ENCODE measurements around the gene MRPL21.

The MRPL21 gene

DNA sequence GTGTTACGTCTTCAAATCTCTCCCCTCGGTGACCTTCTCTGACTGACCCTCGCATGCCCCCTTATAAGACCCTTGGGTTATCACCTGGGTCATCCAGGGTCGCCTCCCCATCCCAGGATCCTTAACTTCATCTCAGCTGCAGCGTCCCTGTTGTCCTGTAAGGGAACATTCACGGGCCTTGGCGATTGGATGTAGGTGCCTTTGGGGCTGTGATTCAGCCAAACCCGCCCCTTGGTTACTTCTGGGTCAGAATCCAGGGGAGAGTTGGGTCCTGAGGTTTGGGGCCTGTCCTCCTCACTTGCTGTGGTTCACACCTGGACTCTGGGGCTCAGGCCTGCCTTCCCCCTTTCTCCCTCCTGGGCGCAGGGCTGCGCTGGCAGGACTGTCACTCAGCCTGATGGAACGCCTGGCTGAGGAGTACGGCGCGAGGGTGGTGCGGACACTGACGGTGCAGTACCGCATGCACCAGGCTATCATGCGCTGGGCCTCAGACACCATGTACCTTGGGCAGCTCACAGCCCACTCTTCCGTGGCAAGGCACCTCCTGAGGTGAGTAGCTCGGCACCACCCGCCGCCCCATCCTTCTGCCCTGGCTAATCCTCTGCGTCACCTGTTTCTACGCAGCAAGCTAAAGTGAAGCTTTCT is 29.4 kb upstream of the MRPL21 start:
- Histone ChIP-seq H3K4me3 (ENCODE audit: low read length) (no peak overlapping the region), H3K36me3 (ENCODE audit: control insufficient read depth, insufficient read depth, low read length) (peaks cover 32% of the 10 kb centered on the region), H3K27ac (ENCODE audit: low read depth, low read length) (peak overlapping the region; percentile 88), H3K4me1 (ENCODE audit: control insufficient read depth, insufficient read depth, low read length) (peaks cover 48% of the 10 kb centered on the region), H3K9ac (ENCODE audit: low read length) (no peak overlapping the region), H3K27me3 (ENCODE audit: control insufficient read depth, insufficient read depth, low read length) (no peaks in the 10 kb centered on the region)

- Histone ChIP-seq H3K27ac (ENCODE audit: low read depth, low read length) (peak overlapping the region; percentile 88), H3K4me1 (ENCODE audit: control insufficient read depth, insufficient read depth, low read length) (peaks cover 55% of the 10 kb centered on the region), H3K9ac (ENCODE audit: low read length) (no peak overlapping the region), H3K4me3 (ENCODE audit: low read length) (no peak overlapping the region), H3K36me3 (ENCODE audit: control insufficient read depth, insufficient read depth, low read length) (peaks cover 28% of the 10 kb centered on the region), H3K27me3 (ENCODE audit: control insufficient read depth, insufficient read depth, low read length) (no peaks in the 10 kb centered on the region)
Observed at GRCh38 chr11:68932358-68932757, 28.7 kb upstream of the MRPL21 start.

GRCh38 chr11:68931911-68932310 is 28.3 kb upstream of the MRPL21 start:
- no peak overlapping the region for H3K4me3 ChIP-seq (ENCODE audit: low read length)
- H3K27ac ChIP-seq (ENCODE audit: low read depth, low read length): peak overlapping the region; percentile 88
- H3K27me3 ChIP-seq (ENCODE audit: control insufficient read depth, insufficient read depth, low read length): no peaks in the 10 kb centered on the region
- H3K9ac ChIP-seq (ENCODE audit: low read length): no peak overlapping the region
- H3K36me3 ChIP-seq (ENCODE audit: control insufficient read depth, insufficient read depth, low read length): peaks cover 28% of the 10 kb centered on the region
- H3K4me1 ChIP-seq (ENCODE audit: control insufficient read depth, insufficient read depth, low read length): peaks cover 57% of the 10 kb centered on the region

GRCh38 chr11:68930991-68931855 is 27.6 kb upstream of the MRPL21 start:
- H3K4me1 ChIP-seq (ENCODE audit: control insufficient read depth, insufficient read depth, low read length): peaks cover 54% of the 10 kb centered on the region
- H3K36me3 ChIP-seq (ENCODE audit: control insufficient read depth, insufficient read depth, low read length): peaks cover 24% of the 10 kb centered on the region
- no peak overlapping the region for H3K9ac ChIP-seq (ENCODE audit: low read length)
- no peaks in the 10 kb centered on the region for H3K27me3 ChIP-seq (ENCODE audit: control insufficient read depth, insufficient read depth, low read length)
- H3K27ac ChIP-seq (ENCODE audit: low read depth, low read length): peak overlapping the region; percentile 88
- H3K4me3 ChIP-seq (ENCODE audit: low read length): no peak overlapping the region

DNA sequence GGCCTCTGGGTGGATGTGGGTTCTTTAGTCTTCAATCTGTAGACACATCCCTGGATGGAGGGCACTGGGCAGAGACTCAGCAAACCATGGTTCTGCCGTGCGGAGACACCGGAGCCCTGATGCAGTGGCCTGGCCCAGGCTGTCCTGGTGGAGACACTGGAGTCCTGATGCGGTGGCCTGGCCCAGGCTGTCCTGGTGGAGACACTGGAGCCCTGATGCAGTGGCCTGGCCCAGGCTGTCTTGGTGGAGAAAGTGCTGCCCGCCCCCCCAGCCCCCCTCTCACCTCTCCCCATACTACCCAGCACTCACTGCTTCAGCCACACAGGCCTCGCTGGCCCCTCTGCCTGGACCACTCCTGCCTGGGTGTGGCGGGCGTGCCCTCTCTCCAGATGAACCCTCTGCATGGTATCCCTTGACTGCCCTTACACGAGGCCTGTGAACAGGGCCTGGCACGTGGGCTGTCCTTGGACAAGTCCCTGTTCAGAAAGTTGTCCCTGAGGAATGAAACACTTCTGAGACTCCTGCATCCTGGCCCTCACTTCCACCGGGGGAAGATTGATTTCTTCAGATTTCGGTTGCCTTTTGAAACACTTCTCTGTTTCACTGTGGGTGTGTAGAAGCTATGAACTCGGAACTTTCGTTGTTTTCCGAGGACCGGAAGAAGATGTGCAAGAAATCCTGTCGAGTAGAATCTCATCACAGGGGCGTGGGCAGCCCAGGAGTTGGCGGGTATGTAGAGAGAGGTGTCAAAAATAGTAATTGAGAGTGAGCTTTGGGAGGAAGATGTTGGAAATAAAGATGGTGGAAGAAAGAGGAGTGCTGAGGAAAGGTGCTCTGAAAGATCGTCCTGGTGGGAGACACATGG is 26.3 kb upstream of the MRPL21 start:
- Histone ChIP-seq H3K4me1 (ENCODE audit: control insufficient read depth, insufficient read depth, low read length) (peaks cover 43% of the 10 kb centered on the region), H3K27ac (ENCODE audit: low read depth, low read length) (no peak overlapping the region), H3K27me3 (ENCODE audit: control insufficient read depth, insufficient read depth, low read length) (no peaks in the 10 kb centered on the region), H3K36me3 (ENCODE audit: control insufficient read depth, insufficient read depth, low read length) (peaks cover 18% of the 10 kb centered on the region), H3K9ac (ENCODE audit: low read length) (no peak overlapping the region), H3K4me3 (ENCODE audit: low read length) (no peak overlapping the region)

- peaks cover 22% of the 10 kb centered on the region for H3K36me3 ChIP-seq (ENCODE audit: control insufficient read depth, insufficient read depth, low read length)
- peak overlapping the region; percentile 91 for H3K27ac ChIP-seq (ENCODE audit: low read depth, low read length)
- no peak overlapping the region for H3K9ac ChIP-seq (ENCODE audit: low read length)
- H3K4me3 ChIP-seq (ENCODE audit: low read length): no peak overlapping the region
- no peaks in the 10 kb centered on the region for H3K27me3 ChIP-seq (ENCODE audit: control insufficient read depth, insufficient read depth, low read length)
- peaks cover 43% of the 10 kb centered on the region for H3K4me1 ChIP-seq (ENCODE audit: control insufficient read depth, insufficient read depth, low read length)
Observed at GRCh38 chr11:68929135-68929534, 25.5 kb upstream of the MRPL21 start.

DNA sequence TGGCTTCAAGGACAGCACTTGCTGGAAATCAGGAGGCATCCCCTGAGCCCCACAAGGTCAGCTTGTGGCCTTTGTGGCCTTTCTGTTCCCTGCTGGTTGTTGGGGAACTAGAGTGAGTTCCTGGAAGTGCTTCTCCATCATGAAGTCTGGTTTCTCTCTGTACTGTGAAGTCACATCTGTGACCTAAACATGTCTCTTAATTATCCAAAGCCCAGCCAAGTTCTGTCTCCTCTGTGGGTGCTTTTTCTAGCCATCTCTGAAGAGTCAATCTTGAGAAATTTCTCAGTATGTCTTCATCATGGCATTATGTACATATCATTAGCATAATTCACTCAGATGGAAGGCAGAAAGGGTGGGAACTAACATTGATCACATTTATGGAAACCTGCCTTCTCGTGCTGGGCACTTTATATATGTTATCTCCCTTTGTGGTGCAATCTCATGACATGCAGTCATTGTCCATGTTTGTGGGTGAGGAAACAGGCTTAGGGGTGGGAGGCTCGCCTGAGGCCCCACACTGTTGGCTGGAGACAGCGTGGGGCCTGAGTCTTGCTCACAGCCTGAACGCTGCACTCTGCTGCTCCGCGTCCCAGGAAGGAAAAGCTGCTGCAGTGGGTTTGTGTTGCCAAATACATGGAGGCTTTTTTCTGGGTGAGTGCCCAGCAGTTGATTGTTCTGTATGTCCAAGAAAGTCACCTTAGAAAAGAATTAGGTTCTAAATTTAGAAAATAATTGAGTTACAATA is 24.7 kb upstream of the MRPL21 start:
- H3K27ac ChIP-seq (ENCODE audit: low read depth, low read length): peak overlapping the region; percentile 91
- peaks cover 24% of the 10 kb centered on the region for H3K36me3 ChIP-seq (ENCODE audit: control insufficient read depth, insufficient read depth, low read length)

DNA sequence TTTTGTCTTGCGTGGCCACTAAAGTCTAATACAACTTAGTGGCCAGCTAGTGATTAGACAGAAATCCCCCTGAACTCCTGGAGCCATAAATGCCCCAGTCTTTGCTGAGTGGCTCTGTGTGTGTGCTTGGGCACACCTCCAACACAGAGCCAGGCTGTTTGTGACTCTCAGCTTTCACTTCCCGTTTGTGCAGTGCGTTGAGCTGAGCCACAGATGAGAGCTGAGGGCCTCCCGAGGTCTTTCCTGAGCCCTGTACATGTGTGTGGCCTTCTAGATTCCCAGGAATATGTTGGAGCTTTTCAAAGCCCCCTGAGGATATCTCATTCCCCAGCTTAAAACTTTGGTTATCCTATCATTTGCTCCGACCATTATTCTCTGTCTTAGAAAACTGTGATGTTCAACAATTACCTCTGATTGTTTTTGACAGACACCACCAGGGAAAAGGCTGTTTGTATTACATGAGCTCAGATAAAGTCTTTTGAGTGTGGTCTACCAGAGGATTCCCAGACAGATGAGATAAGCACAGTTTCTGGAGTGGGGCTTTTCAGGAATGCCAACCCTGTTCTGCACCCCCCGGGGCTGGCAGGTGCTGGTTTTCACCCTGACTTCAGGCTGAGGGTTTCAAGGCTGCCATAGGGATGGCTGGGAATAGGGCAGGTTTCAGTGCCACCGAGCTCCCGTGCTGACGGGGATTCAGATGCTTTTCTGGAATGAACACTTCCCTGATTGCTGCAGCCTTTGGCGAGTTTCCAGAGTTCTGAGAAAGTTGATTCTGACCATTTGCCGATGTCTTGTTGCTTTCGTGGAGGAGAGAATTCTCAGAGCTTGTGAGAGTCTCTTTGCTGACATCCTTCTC is 23.9 kb upstream of the MRPL21 start:
- no peak overlapping the region for H3K9ac ChIP-seq (ENCODE audit: low read length)
- H3K27me3 ChIP-seq (ENCODE audit: control insufficient read depth, insufficient read depth, low read length): no peaks in the 10 kb centered on the region
- H3K36me3 ChIP-seq (ENCODE audit: control insufficient read depth, insufficient read depth, low read length): peaks cover 24% of the 10 kb centered on the region
- peak overlapping the region; percentile 91 for H3K27ac ChIP-seq (ENCODE audit: low read depth, low read length)
- H3K4me1 ChIP-seq (ENCODE audit: control insufficient read depth, insufficient read depth, low read length): peaks cover 35% of the 10 kb centered on the region
- no peak overlapping the region for H3K4me3 ChIP-seq (ENCODE audit: low read length)

More for the DNA sequence above, 24.7 kb upstream of the MRPL21 start:
- H3K27me3 ChIP-seq (ENCODE audit: control insufficient read depth, insufficient read depth, low read length): no peaks in the 10 kb centered on the region
- H3K9ac ChIP-seq (ENCODE audit: low read length): no peak overlapping the region
- H3K4me3 ChIP-seq (ENCODE audit: low read length): no peak overlapping the region
- peaks cover 43% of the 10 kb centered on the region for H3K4me1 ChIP-seq (ENCODE audit: control insufficient read depth, insufficient read depth, low read length)

- no peak overlapping the region for H3K9ac ChIP-seq (ENCODE audit: low read length)
- no peaks in the 10 kb centered on the region for H3K27me3 ChIP-seq (ENCODE audit: control insufficient read depth, insufficient read depth, low read length)
- no peak overlapping the region for H3K4me3 ChIP-seq (ENCODE audit: low read length)
- H3K36me3 ChIP-seq (ENCODE audit: control insufficient read depth, insufficient read depth, low read length): peaks cover 24% of the 10 kb centered on the region
- peak overlapping the region; percentile 83 for H3K27ac ChIP-seq (ENCODE audit: low read depth, low read length)
- H3K4me1 ChIP-seq (ENCODE audit: control insufficient read depth, insufficient read depth, low read length): peaks cover 35% of the 10 kb centered on the region
Observed at GRCh38 chr11:68925611-68926010, 22.0 kb upstream of the MRPL21 start.

DNA sequence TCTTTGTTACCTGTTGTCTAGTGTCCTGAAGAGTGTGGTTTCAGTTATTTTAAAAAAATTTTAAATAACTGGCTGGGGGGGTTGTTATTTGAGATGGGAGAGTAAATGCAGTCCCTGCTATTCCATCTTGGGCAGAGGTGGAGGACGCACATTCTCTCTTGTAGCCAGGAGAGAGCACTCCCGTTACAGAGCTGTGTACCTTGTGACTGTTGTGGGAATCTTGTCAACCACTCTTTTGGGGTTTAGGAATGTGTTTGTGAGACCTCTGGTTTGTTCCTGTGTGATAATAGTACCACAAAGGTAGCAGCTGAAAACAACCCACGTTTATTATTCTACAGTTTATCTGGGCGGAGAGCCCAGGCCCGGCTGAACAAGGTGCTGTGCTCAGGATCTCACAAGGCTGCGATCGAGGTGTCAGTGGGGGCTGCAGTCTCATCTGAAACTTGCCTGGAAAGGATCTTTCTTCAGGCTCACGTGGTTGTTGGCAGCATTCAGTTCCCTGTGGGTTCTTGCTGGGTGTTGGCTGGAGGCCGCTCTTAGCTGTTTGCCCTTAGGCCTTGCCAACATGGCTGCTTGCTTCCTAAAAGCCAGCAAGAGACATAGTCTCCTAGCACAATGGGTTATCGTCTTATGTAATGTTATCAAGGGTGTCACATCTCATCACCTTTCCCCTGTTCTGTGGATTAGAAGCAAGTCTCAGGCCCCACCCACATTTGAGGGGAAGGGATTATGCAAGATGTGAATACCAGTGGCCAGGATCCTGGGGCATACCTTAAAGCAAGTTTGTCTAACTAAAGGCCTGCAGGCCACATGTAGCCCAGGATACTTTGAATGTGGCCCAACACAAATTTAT is 20.7 kb upstream of the MRPL21 start:
- H3K36me3 ChIP-seq (ENCODE audit: control insufficient read depth, insufficient read depth, low read length): peaks cover 18% of the 10 kb centered on the region
- no peak overlapping the region for H3K9ac ChIP-seq (ENCODE audit: low read length)
- H3K4me1 ChIP-seq (ENCODE audit: control insufficient read depth, insufficient read depth, low read length): peaks cover 39% of the 10 kb centered on the region
- no peaks in the 10 kb centered on the region for H3K27me3 ChIP-seq (ENCODE audit: control insufficient read depth, insufficient read depth, low read length)
- H3K27ac ChIP-seq (ENCODE audit: low read depth, low read length): peak overlapping the region; percentile 83
- H3K4me3 ChIP-seq (ENCODE audit: low read length): no peak overlapping the region
